Measurements from ENCODE around the gene ABHD3.

- no peak for TF ChIP-seq CTCF (IDR thresholded peaks at IDR 0.05)
- no peak for TF ChIP-seq POLR2A (IDR thresholded peaks at IDR 0.05; ENCODE audit: low read depth)
Measured at GRCh38 chr18:21700528-21701075, 4.0 kb downstream of the ABHD3 start.

All from esophagus muscularis mucosa (tissue), 3 donors.